ENCODE results near the gene TAP1.

TAP1 gene

GRCh38 chr6:32837651-32838113 lies 15.8 kb downstream of the TAP1 start:
- H4K12ac ChIP-seq (ENCODE audit: low read depth, low read length): no peak overlapping the region
- WGBS (ENCODE audit: extremely low coverage, insufficient coverage, insufficient read length): no CpG with 5 or more reads among the region's 12 CpGs
- no peaks in the 10 kb centered on the region for H3K79me1 ChIP-seq (ENCODE audit: low read length)
- no peak overlapping the region for H2BK5ac ChIP-seq (ENCODE audit: low read depth, low read length, poor library complexity)
- H3K4me1 ChIP-seq (ENCODE audit: control insufficient read depth in 1 of 2, insufficient read depth in 2 of 2, low read length in 2 of 2): peaks cover 5 to 6% of the 10 kb centered on the region in 2 experiments
- H3K27ac ChIP-seq (ENCODE audit: low read depth, low read length): no peak overlapping the region
- H3K14ac ChIP-seq (ENCODE audit: low read length): no peak overlapping the region
- H2AK5ac ChIP-seq (ENCODE audit: low read length): no peak overlapping the region
- H3K18ac ChIP-seq (ENCODE audit: low read length): no peak overlapping the region
- no peaks in the 10 kb centered on the region for H3K79me2 ChIP-seq (ENCODE audit: control insufficient read depth, insufficient read depth, low read length, poor library complexity)
- no peak overlapping the region for H3K9ac ChIP-seq (ENCODE audit: low read length)
- peak overlapping the region; percentile 3 for H4K8ac ChIP-seq (ENCODE audit: low read depth, low read length)
- no peak overlapping the region for H3K4ac ChIP-seq (ENCODE audit: low read depth, low read length)
- peak overlapping the region; percentile 23 for H2AFZ ChIP-seq (ENCODE audit: insufficient read depth, low read length, poor library complexity)
- no peak overlapping the region for H4K91ac ChIP-seq (ENCODE audit: low read depth, low read length)
- peak overlapping the region; percentile 71 for H3K4me2 ChIP-seq (ENCODE audit: low read length)
- peaks cover 0 to 2% of the 10 kb centered on the region in 2 experiments for H3K36me3 ChIP-seq (ENCODE audit: control insufficient read depth in 1 of 2, insufficient read depth in 2 of 2, low read length in 2 of 2)
- H3K4me3 ChIP-seq (ENCODE audit: low read depth, low read length): peak overlapping the region; percentile 76
- no peak overlapping the region for H2BK12ac ChIP-seq (ENCODE audit: low read length)
- H3K9me3 ChIP-seq (ENCODE audit: insufficient read depth, low read depth, low read length): peaks cover 1% of the 10 kb centered on the region
- peak; percentile 82 to 94 for DNase-seq
- no peak overlapping the region for H3K23ac ChIP-seq (ENCODE audit: low read length)
- no peak overlapping the region for H2BK120ac ChIP-seq (ENCODE audit: insufficient read depth, low read length, poor library complexity)
- H3K27me3 ChIP-seq (ENCODE audit: insufficient read depth, low read length): peaks cover 8% of the 10 kb centered on the region

GRCh38 chr6:32836873-32837272 lies 16.6 kb downstream of the TAP1 start:
- Histone ChIP-seq H3K9ac (ENCODE audit: low read length) (no peak overlapping the region), H3K4me3 (ENCODE audit: low read depth, low read length) (no peak overlapping the region), H3K9me3 (ENCODE audit: insufficient read depth, low read depth, low read length) (no peaks in the 10 kb centered on the region), H3K14ac (ENCODE audit: low read length) (no peak overlapping the region), H4K91ac (ENCODE audit: low read depth, low read length) (no peak overlapping the region), H3K18ac (ENCODE audit: low read length) (no peak overlapping the region), H3K4ac (ENCODE audit: low read depth, low read length) (no peak overlapping the region), H2BK12ac (ENCODE audit: low read length) (no peak overlapping the region), H4K8ac (ENCODE audit: low read depth, low read length) (no peak overlapping the region), H3K27ac (ENCODE audit: low read depth, low read length) (no peak overlapping the region), H3K4me1 (ENCODE audit: control insufficient read depth in 1 of 2, insufficient read depth in 2 of 2, low read length in 2 of 2) (peaks cover 5 to 6% of the 10 kb centered on the region in 2 experiments), H3K79me1 (ENCODE audit: low read length) (no peaks in the 10 kb centered on the region), H2AK5ac (ENCODE audit: low read length) (no peak overlapping the region), H2BK120ac (ENCODE audit: insufficient read depth, low read length, poor library complexity) (no peak overlapping the region), H2AFZ (ENCODE audit: insufficient read depth, low read length, poor library complexity) (no peak overlapping the region), H3K4me2 (ENCODE audit: low read length) (no peak overlapping the region), H3K23ac (ENCODE audit: low read length) (no peak overlapping the region), H3K36me3 (ENCODE audit: control insufficient read depth in 1 of 2, insufficient read depth in 2 of 2, low read length in 2 of 2) (peaks cover 0 to 2% of the 10 kb centered on the region in 2 experiments), H4K12ac (ENCODE audit: low read depth, low read length) (no peak overlapping the region), H2BK5ac (ENCODE audit: low read depth, low read length, poor library complexity) (no peak overlapping the region), H3K79me2 (ENCODE audit: control insufficient read depth, insufficient read depth, low read length, poor library complexity) (no peaks in the 10 kb centered on the region), H3K27me3 (ENCODE audit: insufficient read depth, low read length) (peaks cover 2% of the 10 kb centered on the region)
- WGBS (ENCODE audit: extremely low coverage, insufficient coverage, insufficient read length): no CpG with 5 or more reads among the region's 2 CpGs
- peak in 1 of 2 donors; percentile 78 for DNase-seq

GRCh38 chr6:32835167-32835893 lies 18.2 kb downstream of the TAP1 start:
- peak; percentile 61 to 67 for DNase-seq
- no peak overlapping the region for H3K23ac ChIP-seq (ENCODE audit: low read length)
- H3K4me2 ChIP-seq (ENCODE audit: low read length): no peak overlapping the region
- peaks cover 5 to 6% of the 10 kb centered on the region in 2 experiments for H3K4me1 ChIP-seq (ENCODE audit: control insufficient read depth in 1 of 2, insufficient read depth in 2 of 2, low read length in 2 of 2)
- no peak overlapping the region for H2AK5ac ChIP-seq (ENCODE audit: low read length)
- H3K79me1 ChIP-seq (ENCODE audit: low read length): no peaks in the 10 kb centered on the region
- H4K12ac ChIP-seq (ENCODE audit: low read depth, low read length): no peak overlapping the region
- H3K36me3 ChIP-seq (ENCODE audit: control insufficient read depth in 1 of 2, insufficient read depth in 2 of 2, low read length in 2 of 2): peaks cover 0 to 2% of the 10 kb centered on the region in 2 experiments
- no peaks in the 10 kb centered on the region for H3K9me3 ChIP-seq (ENCODE audit: insufficient read depth, low read depth, low read length)
- no CpG with 5 or more reads among the region's 16 CpGs for WGBS (ENCODE audit: extremely low coverage, insufficient coverage, insufficient read length)
- no peak overlapping the region for H4K91ac ChIP-seq (ENCODE audit: low read depth, low read length)
- no peak overlapping the region for H2BK12ac ChIP-seq (ENCODE audit: low read length)
- no peak overlapping the region for H3K27ac ChIP-seq (ENCODE audit: low read depth, low read length)
- H3K79me2 ChIP-seq (ENCODE audit: control insufficient read depth, insufficient read depth, low read length, poor library complexity): no peaks in the 10 kb centered on the region
- H3K27me3 ChIP-seq (ENCODE audit: insufficient read depth, low read length): peaks cover 2% of the 10 kb centered on the region
- no peak overlapping the region for H3K4ac ChIP-seq (ENCODE audit: low read depth, low read length)
- no peak overlapping the region for H2BK120ac ChIP-seq (ENCODE audit: insufficient read depth, low read length, poor library complexity)
- no peak overlapping the region for H2BK5ac ChIP-seq (ENCODE audit: low read depth, low read length, poor library complexity)
- no peak overlapping the region for H4K8ac ChIP-seq (ENCODE audit: low read depth, low read length)
- no peak overlapping the region for H2AFZ ChIP-seq (ENCODE audit: insufficient read depth, low read length, poor library complexity)
- no peak overlapping the region for H3K4me3 ChIP-seq (ENCODE audit: low read depth, low read length)
- H3K18ac ChIP-seq (ENCODE audit: low read length): no peak overlapping the region
- H3K9ac ChIP-seq (ENCODE audit: low read length): peak overlapping the region; percentile 12
- H3K14ac ChIP-seq (ENCODE audit: low read length): no peak overlapping the region

GRCh38 chr6:32833664-32834063 lies 19.8 kb downstream of the TAP1 start:
- Histone ChIP-seq H3K27ac (ENCODE audit: low read depth, low read length) (no peak overlapping the region), H3K23ac (ENCODE audit: low read length) (no peak overlapping the region), H3K4me1 (ENCODE audit: control insufficient read depth in 1 of 2, insufficient read depth in 2 of 2, low read length in 2 of 2) (peaks cover 5 to 6% of the 10 kb centered on the region in 2 experiments), H3K4me2 (ENCODE audit: low read length) (no peak overlapping the region), H2BK12ac (ENCODE audit: low read length) (no peak overlapping the region), H4K91ac (ENCODE audit: low read depth, low read length) (no peak overlapping the region), H3K36me3 (ENCODE audit: control insufficient read depth in 1 of 2, insufficient read depth in 2 of 2, low read length in 2 of 2) (peaks cover 0 to 2% of the 10 kb centered on the region in 2 experiments), H3K9ac (ENCODE audit: low read length) (no peak overlapping the region), H2AFZ (ENCODE audit: insufficient read depth, low read length, poor library complexity) (no peak overlapping the region), H2BK5ac (ENCODE audit: low read depth, low read length, poor library complexity) (no peak overlapping the region), H3K79me1 (ENCODE audit: low read length) (no peaks in the 10 kb centered on the region), H3K9me3 (ENCODE audit: insufficient read depth, low read depth, low read length) (no peaks in the 10 kb centered on the region), H3K14ac (ENCODE audit: low read length) (no peak overlapping the region), H3K27me3 (ENCODE audit: insufficient read depth, low read length) (peaks cover 2% of the 10 kb centered on the region), H3K4ac (ENCODE audit: low read depth, low read length) (no peak overlapping the region), H2BK120ac (ENCODE audit: insufficient read depth, low read length, poor library complexity) (no peak overlapping the region), H2AK5ac (ENCODE audit: low read length) (no peak overlapping the region), H3K18ac (ENCODE audit: low read length) (no peak overlapping the region), H4K12ac (ENCODE audit: low read depth, low read length) (no peak overlapping the region), H3K79me2 (ENCODE audit: control insufficient read depth, insufficient read depth, low read length, poor library complexity) (no peaks in the 10 kb centered on the region), H3K4me3 (ENCODE audit: low read depth, low read length) (no peak overlapping the region), H4K8ac (ENCODE audit: low read depth, low read length) (no peak overlapping the region)
- no CpG with 5 or more reads among the region's 5 CpGs for WGBS (ENCODE audit: extremely low coverage, insufficient coverage, insufficient read length)
- DNase-seq: peak; percentile 79 to 88

Data from trophoblast cell (in vitro differentiated cells and primary cell).